ENCODE results near the gene PCSK5.

PCSK5 gene

GRCh38 chr9:76221423-76221822, 330.9 kb downstream of the PCSK5 start:
- no peak overlapping the region for H3K27ac ChIP-seq
- POLR2A ChIA-PET (ENCODE audit: low non-redundant PET): no interaction called here
- DNase-seq (ENCODE audit: low spot score): no peak
- TF ChIP-seq CTCF (conservative IDR thresholded peaks at IDR 0.05; ENCODE audit: low read depth): no peak
- CTCF ChIA-PET: no interaction called here

- ChIA-PET POLR2A (ENCODE audit: low non-redundant PET) (no interaction called here), CTCF (no interaction called here)
- no peak for DNase-seq (ENCODE audit: low spot score)
- no peak for TF ChIP-seq CTCF (conservative IDR thresholded peaks at IDR 0.05; ENCODE audit: low read depth)
- no peak overlapping the region for H3K27ac ChIP-seq
Measured at GRCh38 chr9:76223749-76224340, 333.4 kb downstream of the PCSK5 start.

GRCh38 chr9:76227156-76227555, 336.7 kb downstream of the PCSK5 start:
- H3K27ac ChIP-seq: no peak overlapping the region
- ChIA-PET POLR2A (ENCODE audit: low non-redundant PET) (no interaction called here), CTCF (no interaction called here)
- no peak for DNase-seq (ENCODE audit: low spot score)
- TF ChIP-seq CTCF (conservative IDR thresholded peaks at IDR 0.05; ENCODE audit: low read depth): no peak

- CTCF ChIA-PET: no interaction called here
- TF ChIP-seq CTCF (conservative IDR thresholded peaks at IDR 0.05; ENCODE audit: low read depth): no peak
- H3K27ac ChIP-seq: no peak overlapping the region
- DNase-seq (ENCODE audit: low spot score): no peak
- POLR2A ChIA-PET (ENCODE audit: low non-redundant PET): no interaction called here
Measured at GRCh38 chr9:76231001-76231400, 340.5 kb downstream of the PCSK5 start.

- no peak for TF ChIP-seq CTCF (conservative IDR thresholded peaks at IDR 0.05; ENCODE audit: low read depth)
- no peak overlapping the region for H3K27ac ChIP-seq
- DNase-seq (ENCODE audit: low spot score): no peak
- CTCF ChIA-PET: interaction anchor here (0.7 kb wide), 1 partner anchor 101 kb away, joined by 3 read pairs; no protein-coding TSS in a partner anchor
- POLR2A ChIA-PET (ENCODE audit: low non-redundant PET): no interaction called here
Measured at GRCh38 chr9:76232861-76233489, 342.5 kb downstream of the PCSK5 start.

- ChIA-PET CTCF (interaction anchor here (0.8 kb wide), 1 partner anchor 11 kb away, joined by 4 read pairs; no protein-coding TSS in a partner anchor), POLR2A (ENCODE audit: low non-redundant PET) (no interaction called here)
- DNase-seq (ENCODE audit: low spot score): no peak
- H3K27ac ChIP-seq: no peak overlapping the region
- TF ChIP-seq CTCF (conservative IDR thresholded peaks at IDR 0.05; ENCODE audit: low read depth): no peak
Measured at GRCh38 chr9:76240578-76240977, 350.1 kb downstream of the PCSK5 start.
